ENCODE results near the gene NXPE4. TPM values are rescaled to one million over a fixed set of nuclear protein-coding genes. Genes with fewer than 3 reads are reported as not detected.

The NXPE4 gene
- total and polyA plus RNA-seq, 9 of the 15 experiments (the other 6 are each of a cell fraction or from before 2014, with no cell fraction given) = not detected

- Histone ChIP-seq H3K4me3 (no peak overlapping the region), H3K9me1 (ENCODE audit: control insufficient read depth, insufficient read depth, low read length) (no peaks in the 10 kb centered on the region), H3K79me2 (ENCODE audit: control insufficient read depth, insufficient read depth, low read length) (no peaks in the 10 kb centered on the region), H2AFZ (ENCODE audit: low read depth, low read length) (no peak overlapping the region), H3K9me3 (replicated peaks; ENCODE audit: control insufficient read depth, insufficient read depth, low read depth, low read length) (no peaks in the 10 kb centered on the region), H3K27me3 (ENCODE audit: control insufficient read depth in 2 of 2, insufficient read depth in 2 of 2, low read length in 2 of 2) (no peaks in the 10 kb centered on the region), H4K20me1 (replicated peaks; ENCODE audit: control insufficient read depth, insufficient read depth, low read length) (no peaks in the 10 kb centered on the region), H3K9ac (ENCODE audit: insufficient read depth in 1 of 2, low read depth in 2 of 2, low read length in 2 of 2) (no peak overlapping the region), H3K4me1 (replicated peaks in 1 of 2; ENCODE audit: control insufficient read depth in 2 of 2, insufficient read depth in 2 of 2, low read length in 2 of 2) (no peaks in the 10 kb centered on the region), H3K4me2 (ENCODE audit: insufficient read depth, low read length) (no peak overlapping the region), H3K36me3 (ENCODE audit: control insufficient read depth, insufficient read depth, low read length) (no peaks in the 10 kb centered on the region), H3K27ac (ENCODE audit: extremely low read depth, low read depth, low read length) (no peak overlapping the region)
- 0% methylated on average over 3 of the region's 3 CpGs for WGBS (ENCODE audit: insufficient coverage, low coverage, missing lambda C conversion rate)
- in situ Hi-C loops (cut with MboI) (no loop called here), intact Hi-C loops (cut with micrococcal nuclease) (no loop called here)
- ChIA-PET POLR2A (no interaction called here), CTCF (ENCODE audit: low intra/inter-chr PET ratio) (no interaction called here)
- no TSS peak for BruUV-seq (replicated peaks)
- ATAC-seq (no peak), FAIRE-seq (no peak), DNase-seq (ENCODE audit: extremely low read depth in 1 of 4, low spot score in 3 of 4) (no peak)
- TF ChIP-seq ZBTB5 (IDR thresholded peaks at IDR 0.05) (no peak), ATF2 (CRISPR knock-in tag; IDR thresholded peaks at IDR 0.05) (no peak), NKRF (IDR thresholded peaks at IDR 0.05; ENCODE audit: borderline replicate concordance) (no peak), POLR2H (tag; IDR thresholded peaks at IDR 0.05; ENCODE audit: low read depth) (no peak), KAT7 (CRISPR knock-in tag; IDR thresholded peaks at IDR 0.05; ENCODE audit: borderline replicate concordance) (no peak), MECOM (CRISPR knock-in tag; IDR thresholded peaks at IDR 0.05) (no peak), HNRNPK (IDR thresholded peaks at IDR 0.05; ENCODE audit: low read depth, low read length, poor library complexity, severe bottlenecking) (no peak), ZNF197 (CRISPR knock-in tag; IDR thresholded peaks at IDR 0.05; ENCODE audit: low read depth) (no peak), ZBED1 (IDR thresholded peaks at IDR 0.05) (no peak), BRD4 (IDR thresholded peaks at IDR 0.05) (no peak), ZNF57 (CRISPR knock-in tag; IDR thresholded peaks at IDR 0.05) (no peak), TAF1 (IDR thresholded peaks at IDR 0.05; ENCODE audit: control insufficient read depth, extremely low read depth, insufficient read depth, low read length, severe bottlenecking) (no peak), ZNF165 (CRISPR knock-in tag; IDR thresholded peaks at IDR 0.05; ENCODE audit: borderline replicate concordance) (no peak)
Observed at GRCh38 chr11:114562166-114562916, 33.2 kb downstream of the NXPE4 start.

Data from K562 (cell line).